ENCODE measurements around the gene SPATA2L. TPM values are rescaled to one million over a fixed set of nuclear protein-coding genes. Genes with fewer than 3 reads are reported as not detected.
A peak's percentile ranks its signal among the peaks of the same experiment; 100 is the strongest.
"Not testable (repeated sequence)": the region's sequence is repeated elsewhere in the genome, so short reads cannot be mapped to it uniquely, and the experiment has no call there.

The SPATA2L gene
- polyA plus RNA-seq, 2 donors, result 4.8 to 6.5 TPM

GRCh38 chr16:89709166-89709565 lies 7.7 kb upstream of the SPATA2L start:
- Histone ChIP-seq H3K36me3 (ENCODE audit: control insufficient read depth in 2 of 2, insufficient read depth in 2 of 2, low read length in 1 of 2) (peaks cover 0 to 11% of the 10 kb centered on the region in 2 donors), H3K9me3 (ENCODE audit: control insufficient read depth in 2 of 2, insufficient read depth in 1 of 2, low read depth in 1 of 2, low read length in 1 of 2) (peaks cover 0 to 2% of the 10 kb centered on the region in 2 donors), H3K4me1 (ENCODE audit: control insufficient read depth in 2 of 2, insufficient read depth in 2 of 2, low read length in 1 of 2) (peaks cover 3 to 10% of the 10 kb centered on the region in 2 donors), H3K4me3 (ENCODE audit: low read depth in 1 of 2, low read length in 2 of 2) (no peak overlapping the region), H3K27me3 (ENCODE audit: control insufficient read depth in 1 of 2, insufficient read depth in 2 of 2, low read length in 2 of 2) (no peaks in the 10 kb centered on the region), H3K27ac (ENCODE audit: low read depth in 2 of 2, low read length in 1 of 2) (no peak overlapping the region)
- WGBS, 2 donors, result 87% methylated on average over 10 of the region's 10 CpGs

GRCh38 chr16:89708481-89708931 lies 7.0 kb upstream of the SPATA2L start:
- Histone ChIP-seq H3K27ac (ENCODE audit: low read depth in 2 of 2, low read length in 1 of 2) (no peak overlapping the region), H3K27me3 (ENCODE audit: control insufficient read depth in 1 of 2, insufficient read depth in 2 of 2, low read length in 2 of 2) (no peaks in the 10 kb centered on the region), H3K9me3 (ENCODE audit: control insufficient read depth in 2 of 2, insufficient read depth in 1 of 2, low read depth in 1 of 2, low read length in 1 of 2) (peaks cover 0 to 2% of the 10 kb centered on the region in 2 donors), H3K4me3 (ENCODE audit: low read depth in 1 of 2, low read length in 2 of 2) (no peak overlapping the region), H3K36me3 (ENCODE audit: control insufficient read depth in 2 of 2, insufficient read depth in 2 of 2, low read length in 1 of 2) (peaks cover 0 to 11% of the 10 kb centered on the region in 2 donors), H3K4me1 (ENCODE audit: control insufficient read depth in 2 of 2, insufficient read depth in 2 of 2, low read length in 1 of 2) (peaks cover 3 to 10% of the 10 kb centered on the region in 2 donors)
- 81% methylated on average over 18 to 19 of the region's 19 CpGs for WGBS, 2 donors

GRCh38 chr16:89707695-89708094 lies 6.2 kb upstream of the SPATA2L start:
- 85 to 87% methylated on average over 9 of the region's 9 CpGs for WGBS, 2 donors
- H3K36me3 ChIP-seq (ENCODE audit: control insufficient read depth in 2 of 2, insufficient read depth in 2 of 2, low read length in 1 of 2), result peaks cover 0 to 11% of the 10 kb centered on the region in 2 donors

GRCh38 chr16:89706518-89707260 lies 5.2 kb upstream of the SPATA2L start:
- Histone ChIP-seq H3K27ac (ENCODE audit: low read depth in 2 of 2, low read length in 1 of 2) (no peak overlapping the region), H3K9me3 (ENCODE audit: control insufficient read depth in 2 of 2, insufficient read depth in 1 of 2, low read depth in 1 of 2, low read length in 1 of 2) (peaks cover 0 to 2% of the 10 kb centered on the region in 2 donors), H3K27me3 (ENCODE audit: control insufficient read depth in 1 of 2, insufficient read depth in 2 of 2, low read length in 2 of 2) (no peaks in the 10 kb centered on the region), H3K4me1 (ENCODE audit: control insufficient read depth in 2 of 2, insufficient read depth in 2 of 2, low read length in 1 of 2) (peaks cover 3 to 7% of the 10 kb centered on the region in 2 donors), H3K4me3 (ENCODE audit: low read depth in 1 of 2, low read length in 2 of 2) (no peak overlapping the region), H3K36me3 (ENCODE audit: control insufficient read depth in 2 of 2, insufficient read depth in 2 of 2, low read length in 1 of 2) (peaks cover 0 to 11% of the 10 kb centered on the region in 2 donors)
- WGBS, 2 donors, result 78 to 80% methylated on average over 14 of the region's 14 CpGs

More at GRCh38 chr16:89707695-89708094, 6.2 kb upstream of the SPATA2L start:
- H3K9me3 ChIP-seq (ENCODE audit: control insufficient read depth in 2 of 2, insufficient read depth in 1 of 2, low read depth in 1 of 2, low read length in 1 of 2), result peaks cover 0 to 2% of the 10 kb centered on the region in 2 donors
- H3K27me3 ChIP-seq (ENCODE audit: control insufficient read depth in 1 of 2, insufficient read depth in 2 of 2, low read length in 2 of 2), result no peaks in the 10 kb centered on the region
- no peak overlapping the region for H3K27ac ChIP-seq (ENCODE audit: low read depth in 2 of 2, low read length in 1 of 2)
- H3K4me1 ChIP-seq (ENCODE audit: control insufficient read depth in 2 of 2, insufficient read depth in 2 of 2, low read length in 1 of 2), result peaks cover 3 to 10% of the 10 kb centered on the region in 2 donors
- H3K4me3 ChIP-seq (ENCODE audit: low read depth in 1 of 2, low read length in 2 of 2), result no peak overlapping the region

- no peak overlapping the region for H3K27ac ChIP-seq (ENCODE audit: low read depth in 2 of 2, low read length in 1 of 2)
- H3K9me3 ChIP-seq (ENCODE audit: control insufficient read depth in 2 of 2, insufficient read depth in 1 of 2, low read depth in 1 of 2, low read length in 1 of 2), result peaks cover 0 to 2% of the 10 kb centered on the region in 2 donors
- 71 to 73% methylated on average over 15 of the region's 15 CpGs for WGBS, 2 donors
- H3K27me3 ChIP-seq (ENCODE audit: control insufficient read depth in 1 of 2, insufficient read depth in 2 of 2, low read length in 2 of 2), result no peaks in the 10 kb centered on the region
- peaks cover 0 to 11% of the 10 kb centered on the region in 2 donors for H3K36me3 ChIP-seq (ENCODE audit: control insufficient read depth in 2 of 2, insufficient read depth in 2 of 2, low read length in 1 of 2)
- peaks cover 3 to 14% of the 10 kb centered on the region in 2 donors for H3K4me1 ChIP-seq (ENCODE audit: control insufficient read depth in 2 of 2, insufficient read depth in 2 of 2, low read length in 1 of 2)
- H3K4me3 ChIP-seq (ENCODE audit: low read depth in 1 of 2, low read length in 2 of 2), result no peak overlapping the region
Observed at GRCh38 chr16:89705006-89705405, 3.5 kb upstream of the SPATA2L start.

GRCh38 chr16:89704281-89704680 lies 2.8 kb upstream of the SPATA2L start:
- peaks cover 3 to 14% of the 10 kb centered on the region in 2 donors for H3K4me1 ChIP-seq (ENCODE audit: control insufficient read depth in 2 of 2, insufficient read depth in 2 of 2, low read length in 1 of 2)
- peaks cover 0 to 11% of the 10 kb centered on the region in 2 donors for H3K36me3 ChIP-seq (ENCODE audit: control insufficient read depth in 2 of 2, insufficient read depth in 2 of 2, low read length in 1 of 2)
- H3K9me3 ChIP-seq (ENCODE audit: control insufficient read depth in 2 of 2, insufficient read depth in 1 of 2, low read depth in 1 of 2, low read length in 1 of 2), result peaks cover 0 to 2% of the 10 kb centered on the region in 2 donors
- H3K27me3 ChIP-seq (ENCODE audit: control insufficient read depth in 1 of 2, insufficient read depth in 2 of 2, low read length in 2 of 2), result no peaks in the 10 kb centered on the region
- 78 to 85% methylated on average over 13 of the region's 13 CpGs for WGBS, 2 donors
- H3K4me3 ChIP-seq (ENCODE audit: low read depth in 1 of 2, low read length in 2 of 2), result no peak overlapping the region
- H3K27ac ChIP-seq (ENCODE audit: low read depth in 2 of 2, low read length in 1 of 2), result no peak overlapping the region

GRCh38 chr16:89700649-89701424 lies 668 bp downstream of the SPATA2L start:
- Histone ChIP-seq H3K27me3 (ENCODE audit: control insufficient read depth in 1 of 2, insufficient read depth in 2 of 2, low read length in 2 of 2) (no peaks in the 10 kb centered on the region), H3K9me3 (ENCODE audit: control insufficient read depth in 2 of 2, insufficient read depth in 1 of 2, low read depth in 1 of 2, low read length in 1 of 2) (no peaks in the 10 kb centered on the region), H3K36me3 (ENCODE audit: control insufficient read depth in 2 of 2, insufficient read depth in 2 of 2, low read length in 1 of 2) (peaks cover 0 to 5% of the 10 kb centered on the region in 2 donors), H3K4me1 (ENCODE audit: control insufficient read depth in 2 of 2, insufficient read depth in 2 of 2, low read length in 1 of 2) (peaks cover 0 to 7% of the 10 kb centered on the region in 2 donors), H3K27ac (ENCODE audit: low read depth in 2 of 2, low read length in 1 of 2) (peak overlapping the region; percentile 93), H3K4me3 (ENCODE audit: low read depth in 1 of 2, low read length in 2 of 2) (peak overlapping the region; percentile 55 to 70)
- WGBS, 2 donors, result 1 to 2% methylated on average over 68 to 78 of the region's 78 CpGs

GRCh38 chr16:89700100-89700648 lies 1.3 kb downstream of the SPATA2L start:
- H3K27ac ChIP-seq (ENCODE audit: low read depth in 2 of 2, low read length in 1 of 2), result peak overlapping the region; percentile 93
- peaks cover 0 to 6% of the 10 kb centered on the region in 2 donors for H3K36me3 ChIP-seq (ENCODE audit: control insufficient read depth in 2 of 2, insufficient read depth in 2 of 2, low read length in 1 of 2)
- H3K9me3 ChIP-seq (ENCODE audit: control insufficient read depth in 2 of 2, insufficient read depth in 1 of 2, low read depth in 1 of 2, low read length in 1 of 2), result no peaks in the 10 kb centered on the region
- 0 to 1% methylated on average over 29 to 30 of the region's 30 CpGs for WGBS, 2 donors
- peaks cover 0 to 7% of the 10 kb centered on the region in 2 donors for H3K4me1 ChIP-seq (ENCODE audit: control insufficient read depth in 2 of 2, insufficient read depth in 2 of 2, low read length in 1 of 2)
- peak overlapping the region; percentile 55 to 70 for H3K4me3 ChIP-seq (ENCODE audit: low read depth in 1 of 2, low read length in 2 of 2)
- H3K27me3 ChIP-seq (ENCODE audit: control insufficient read depth in 1 of 2, insufficient read depth in 2 of 2, low read length in 2 of 2), result no peaks in the 10 kb centered on the region

- H3K4me1 ChIP-seq (ENCODE audit: control insufficient read depth in 2 of 2, insufficient read depth in 2 of 2, low read length in 1 of 2); H3K36me3 ChIP-seq (ENCODE audit: control insufficient read depth in 2 of 2, insufficient read depth in 2 of 2, low read length in 1 of 2); H3K27me3 ChIP-seq (ENCODE audit: control insufficient read depth in 1 of 2, insufficient read depth in 2 of 2, low read length in 2 of 2); H3K9me3 ChIP-seq (ENCODE audit: control insufficient read depth in 2 of 2, insufficient read depth in 1 of 2, low read depth in 1 of 2, low read length in 1 of 2); H3K4me3 ChIP-seq (ENCODE audit: low read depth in 1 of 2, low read length in 2 of 2): not testable (repeated sequence)
- whole genome bisulfite sequencing, 2 donors, result 54 to 55% methylated on average over 18 of the region's 18 CpGs
- peak overlapping the region; percentile 35 to 36 for H3K27ac ChIP-seq (ENCODE audit: low read depth in 2 of 2, low read length in 1 of 2)
Observed at GRCh38 chr16:89699629-89700099, 1.8 kb downstream of the SPATA2L start.
